GM12878 (cell line): ENCODE data around the gene NOS1AP. TPM values are rescaled to one million over a fixed set of nuclear protein-coding genes. Genes with fewer than 3 reads are reported as not detected.

Experiments used
- ATAC-seq: fragments of 200-7000 bp; cut with Tn5 transposase; 3 replicates; pipeline ENCODE4 v1.9.1; 2020; ENCODE audit warnings: mild to moderate bottlenecking, moderate library complexity
- BruUV-seq: library from RNA; stranded (reverse); fragments of 400-500 nt; replicated peaks from 2 replicates; lab custom pipeline; 2021; lab: Mats Ljungman, UMichigan
- CTCF ChIA-PET: fragments of 300-600 bp; sonication (Branson Sonifier 250); formaldehyde crosslinking; extraction: SDS; loops from one replicate; lab custom pipeline; 2021; ENCODE audit warnings: inconsistent platforms; lab: Yijun Ruan, JAX
- POLR2A ChIA-PET: fragments of 350-600 bp; formaldehyde crosslinking; extraction: SDS; loops from one replicate; lab custom pipeline; 2021; ENCODE audit warnings: inconsistent platforms; lab: Charles Lee
- RAD21 ChIA-PET: fragments of 300-600 bp; sonication (Branson Sonifier 250); formaldehyde crosslinking; loops from one replicate; lab custom pipeline; 2023; ENCODE audit warnings: antibody characterized with exemption; ENCODE audit not compliant: unreplicated experiment; lab: Charles Lee
- SMC1A ChIA-PET: fragments of 300-600 bp; sonication (Branson Sonifier 250); formaldehyde crosslinking; loops from one replicate; lab custom pipeline; 2023; ENCODE audit not compliant: unreplicated experiment, uncharacterized antibody; lab: Charles Lee
- DNase-seq: peaks from one replicate; pipeline ENCODE4 v3.0.0-alpha.2; 2011; ENCODE audit warnings: low read depth, low spot score
- FAIRE-seq: peaks from 3 replicates; lab custom pipeline; 2011; peaks lifted over from hg19 to GRCh38; lab: Jason Lieb, UNC
- H2AFZ ChIP-seq: 2 replicates; pipeline ENCODE4 v1.6.0; 2011; ENCODE audit warnings: low read depth, low read length, control low read depth; ENCODE audit not compliant: control insufficient read depth
- H3K27ac ChIP-seq: 2 replicates; pipeline ENCODE4 v1.5.1; 2011; ENCODE audit warnings: control low read depth; ENCODE audit not compliant: control insufficient read depth, insufficient read depth
- H3K27me3 ChIP-seq, 2 experiments: replicated peaks in 1 of 2; 2 replicates each; pipeline versions ENCODE4 v1.6.0 to v1.6.1; 2011; ENCODE audit warnings: low read length in 1 of 2; ENCODE audit not compliant: control insufficient read depth in 2 of 2, insufficient read depth in 2 of 2
- H3K36me3 ChIP-seq, 2 experiments: 2 replicates each; pipeline ENCODE4 v1.5.1; 2011; ENCODE audit warnings: low read length in 1 of 2; ENCODE audit not compliant: control insufficient read depth in 2 of 2, insufficient read depth in 2 of 2
- H3K4me1 ChIP-seq: 2 replicates; pipeline ENCODE4 v1.6.1; 2011; ENCODE audit warnings: mild to moderate bottlenecking, low read length, moderate library complexity, mixed read lengths; ENCODE audit not compliant: control insufficient read depth, insufficient read depth
- H3K4me2 ChIP-seq: 2 replicates; pipeline ENCODE4 v1.6.0; 2011; ENCODE audit warnings: control low read depth; ENCODE audit not compliant: control insufficient read depth, insufficient read depth
- H3K4me3 ChIP-seq: fragments of 200-600 bp; sonication (generic); 2 replicates; pipeline ENCODE4 v1.5.1; 2016
- H3K79me2 ChIP-seq: 2 replicates; pipeline ENCODE4 v1.6.0; 2011; ENCODE audit warnings: low read length; ENCODE audit not compliant: control insufficient read depth, insufficient read depth
- H3K9ac ChIP-seq: 2 replicates; pipeline ENCODE4 v1.8.0; 2011; ENCODE audit warnings: low read length, control low read depth, mixed read lengths; ENCODE audit not compliant: control insufficient read depth, insufficient read depth
- H3K9me3 ChIP-seq: replicated peaks from 3 replicates; pipeline ENCODE4 v1.5.1; 2011; ENCODE audit warnings: mild to moderate bottlenecking, low read length; ENCODE audit not compliant: control insufficient read depth, insufficient read depth
- H4K20me1 ChIP-seq: 2 replicates; pipeline ENCODE4 v1.6.0; 2011; ENCODE audit not compliant: control insufficient read depth, insufficient read depth
- E4F1 ChIP-seq: fragments of 450-650 bp; IDR thresholded peaks from 2 replicates; pipeline ENCODE4 v1.6.1; 2018; ENCODE audit warnings: borderline replicate concordance, mild to moderate bottlenecking; ENCODE audit not compliant: partially characterized antibody
- ELK1 ChIP-seq: IDR thresholded peaks from 2 replicates; pipeline ENCODE4 v1.6.1; 2012; ENCODE audit warnings: low read depth, low read length, improper control_type of control experiment
- MEF2B ChIP-seq: fragments of 450-650 bp; IDR thresholded peaks from 2 replicates; pipeline ENCODE4 v1.6.1; 2018; ENCODE audit warnings: mild to moderate bottlenecking, moderate library complexity; ENCODE audit not compliant: partially characterized antibody, poor library complexity, severe bottlenecking
- PML ChIP-seq: IDR thresholded peaks from 2 replicates; pipeline ENCODE4 v1.6.1; 2012; ENCODE audit warnings: low read length, inconsistent platforms
- RBBP5 ChIP-seq: fragments of 200-600 bp; sonication (generic); conservative IDR thresholded peaks from 2 replicates; pipeline ENCODE4 v1.6.1; 2016
- RUNX3 ChIP-seq: IDR thresholded peaks from 2 replicates; pipeline ENCODE4 v1.6.1; 2012; ENCODE audit warnings: low read length, inconsistent platforms
- WGBS: methylation state at CpG from one replicate; pipeline ENCODE4 v1.1.6; 2016; ENCODE audit warnings: low lambda C conversion rate; ENCODE audit not compliant: insufficient replicate concordance, insufficient coverage; ENCODE audit errors: missing lambda C conversion rate; 5-methylcytosine and 5-hydroxymethylcytosine counted together
- in situ Hi-C: fragments of 300-500 bp; cut with MboI; formaldehyde crosslinking; loops from 9 replicates; pipeline ENCODE4 v1.14.3; 2018; ENCODE audit warnings: mixed read lengths
- intact Hi-C: fragments of 100-400 bp; cut with micrococcal nuclease; formaldehyde crosslinking; loops from one replicate; pipeline ENCODE4 v1.14.2; 2022; ENCODE audit not compliant: unreplicated experiment
- polyA plus RNA-seq, 11 experiments: library from polyadenylated mRNA; depleted of rRNA in 4 of 11; unstranded in 6 of 11; stranded (reverse) in 5 of 11; fragments of >200 nt; fragmentation: Nextera tagmentation in 4 of 11; fragmentation: Illumina TruSeq in 1 of 11; extraction: Ambion mirVana in 4 of 11; extraction: Trizol in 1 of 11; gene quantifications; 1 replicate in 1 of 11; 2 replicates in 10 of 11; pipeline versions ENCODE4 v1.2.1 to v1.2.3, GENCODE V29; 2011 to 2016; ENCODE audit warnings: inconsistent platforms in 2 of 11, missing spikeins in 2 of 11, low read depth in 1 of 11
- total RNA-seq, 4 experiments: library from RNA; depleted of rRNA in 3 of 4; stranded (reverse); fragments of >200 nt in 3 of 4; fragmentation: Illumina TruSeq in 1 of 4; extraction: Trizol in 1 of 4; gene quantifications; 2 replicates each; pipeline versions ENCODE4 v1.2.1 to v1.2.3, GENCODE V29; 2013 to 2021
- TF ChIP-seq, protein P1 (sequence below): fragments of 450-650 bp; IDR thresholded peaks from 2 replicates; pipeline ENCODE4 v1.6.1; 2017; ENCODE audit warnings: mild to moderate bottlenecking
- TF ChIP-seq, protein P2 (sequence below): fragments of 450-650 bp; IDR thresholded peaks from 2 replicates; pipeline ENCODE4 v1.6.1; 2017; ENCODE audit warnings: mild to moderate bottlenecking, low read depth, inconsistent platforms; ENCODE audit not compliant: poor library complexity, severe bottlenecking

NOS1AP gene
- total and polyA plus RNA-seq, 10 of the 15 experiments (the other 5 are each of a cell fraction or from before 2014, with no cell fraction given), result 0.03 to 0.15 TPM; not detected in 8

GRCh38 chr1:162265983-162266382 is 196.5 kb downstream of the NOS1AP start:
- intact Hi-C loops (no loop called here), in situ Hi-C loops (no loop called here)
- TF ChIP-seq RUNX3 (peak; percentile 75), PML (no peak), E4F1 (no peak), RBBP5 (no peak), MEF2B (peak; percentile 37), ELK1 (no peak)
- TF ChIP-seq, protein P1, sequence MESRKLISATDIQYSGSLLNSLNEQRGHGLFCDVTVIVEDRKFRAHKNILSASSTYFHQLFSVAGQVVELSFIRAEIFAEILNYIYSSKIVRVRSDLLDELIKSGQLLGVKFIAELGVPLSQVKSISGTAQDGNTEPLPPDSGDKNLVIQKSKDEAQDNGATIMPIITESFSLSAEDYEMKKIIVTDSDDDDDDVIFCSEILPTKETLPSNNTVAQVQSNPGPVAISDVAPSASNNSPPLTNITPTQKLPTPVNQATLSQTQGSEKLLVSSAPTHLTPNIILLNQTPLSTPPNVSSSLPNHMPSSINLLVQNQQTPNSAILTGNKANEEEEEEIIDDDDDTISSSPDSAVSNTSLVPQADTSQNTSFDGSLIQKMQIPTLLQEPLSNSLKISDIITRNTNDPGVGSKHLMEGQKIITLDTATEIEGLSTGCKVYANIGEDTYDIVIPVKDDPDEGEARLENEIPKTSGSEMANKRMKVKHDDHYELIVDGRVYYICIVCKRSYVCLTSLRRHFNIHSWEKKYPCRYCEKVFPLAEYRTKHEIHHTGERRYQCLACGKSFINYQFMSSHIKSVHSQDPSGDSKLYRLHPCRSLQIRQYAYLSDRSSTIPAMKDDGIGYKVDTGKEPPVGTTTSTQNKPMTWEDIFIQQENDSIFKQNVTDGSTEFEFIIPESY, result no peak
- TF ChIP-seq, protein P2, sequence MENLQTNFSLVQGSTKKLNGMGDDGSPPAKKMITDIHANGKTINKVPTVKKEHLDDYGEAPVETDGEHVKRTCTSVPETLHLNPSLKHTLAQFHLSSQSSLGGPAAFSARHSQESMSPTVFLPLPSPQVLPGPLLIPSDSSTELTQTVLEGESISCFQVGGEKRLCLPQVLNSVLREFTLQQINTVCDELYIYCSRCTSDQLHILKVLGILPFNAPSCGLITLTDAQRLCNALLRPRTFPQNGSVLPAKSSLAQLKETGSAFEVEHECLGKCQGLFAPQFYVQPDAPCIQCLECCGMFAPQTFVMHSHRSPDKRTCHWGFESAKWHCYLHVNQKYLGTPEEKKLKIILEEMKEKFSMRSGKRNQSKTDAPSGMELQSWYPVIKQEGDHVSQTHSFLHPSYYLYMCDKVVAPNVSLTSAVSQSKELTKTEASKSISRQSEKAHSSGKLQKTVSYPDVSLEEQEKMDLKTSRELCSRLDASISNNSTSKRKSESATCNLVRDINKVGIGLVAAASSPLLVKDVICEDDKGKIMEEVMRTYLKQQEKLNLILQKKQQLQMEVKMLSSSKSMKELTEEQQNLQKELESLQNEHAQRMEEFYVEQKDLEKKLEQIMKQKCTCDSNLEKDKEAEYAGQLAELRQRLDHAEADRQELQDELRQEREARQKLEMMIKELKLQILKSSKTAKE, result no peak
- SMC1A ChIA-PET, result no interaction called here
- no peaks in the 10 kb centered on the region for H3K9me3 ChIP-seq
- no peak overlapping the region for H3K4me3 ChIP-seq
- H3K27me3 ChIP-seq, result no peaks in the 10 kb centered on the region
- RAD21 ChIA-PET, result no interaction called here
- WGBS, result 1% methylated on average over 4 of the region's 4 CpGs
- no peak for FAIRE-seq
- no peaks in the 10 kb centered on the region for H3K36me3 ChIP-seq
- H3K9ac ChIP-seq, result no peak overlapping the region
- H2AFZ ChIP-seq, result no peak overlapping the region
- CTCF ChIA-PET, result interaction anchor here (1.1 kb wide), 1 partner anchor 11 kb away, joined by 3 read pairs; no protein-coding TSS in a partner anchor
- 0 out of 2 replicates have a peak, but pooled peaks cover 3% of the 10 kb centered on the region for H3K4me1 ChIP-seq
- POLR2A ChIA-PET, result no interaction called here
- H3K27ac ChIP-seq, result no peak overlapping the region
- H3K79me2 ChIP-seq, result no peaks in the 10 kb centered on the region
- H4K20me1 ChIP-seq, result no peaks in the 10 kb centered on the region
- peak; percentile 17 for DNase-seq
- BruUV-seq, result no TSS peak
- 0 out of 2 replicates have a peak overlapping the region, but pooled peaks have one; percentile 15 for H3K4me2 ChIP-seq
- peak; percentile 65 for ATAC-seq
